ENCODE results near the gene CLDN19.
"Not testable (repeated sequence)": the region's sequence is repeated elsewhere in the genome, so short reads cannot be mapped to it uniquely, and the experiment has no call there.

CLDN19 gene

GRCh38 chr1:42737986-42738677 lies 1.9 kb downstream of the CLDN19 start:
- no peak for DNase-seq (ENCODE audit: low spot score)

- no peak for DNase-seq (ENCODE audit: low spot score)
These were observed 2.8 kb downstream of the CLDN19 start for GRCh38 chr1:42737257-42737656.

GRCh38 chr1:42736571-42737200 lies 3.4 kb downstream of the CLDN19 start:
- no peak for DNase-seq (ENCODE audit: low spot score)

GRCh38 chr1:42736152-42736551 lies 3.9 kb downstream of the CLDN19 start:
- DNase-seq (ENCODE audit: low spot score), result peak; percentile 9

GRCh38 chr1:42735477-42736105 lies 4.4 kb downstream of the CLDN19 start:
- DNase-seq (ENCODE audit: low spot score), result no peak

GRCh38 chr1:42735056-42735455 lies 5.0 kb downstream of the CLDN19 start:
- DNase-seq (ENCODE audit: low spot score), result no peak

- no peak for DNase-seq (ENCODE audit: low spot score)
These were observed 5.6 kb downstream of the CLDN19 start for GRCh38 chr1:42734201-42735035.

GRCh38 chr1:42733415-42734200 lies 6.4 kb downstream of the CLDN19 start:
- DNase-seq (ENCODE audit: low spot score), result no peak

GRCh38 chr1:42732126-42732680 lies 7.8 kb downstream of the CLDN19 start:
- no peak for DNase-seq (ENCODE audit: low spot score)

- no peak for DNase-seq (ENCODE audit: low spot score)
These were observed 8.5 kb downstream of the CLDN19 start for GRCh38 chr1:42731585-42731984.

GRCh38 chr1:42730988-42731387 lies 9.0 kb downstream of the CLDN19 start:
- peak; percentile 61 for DNase-seq (ENCODE audit: low spot score)

GRCh38 chr1:42730002-42730401 lies 10.0 kb downstream of the CLDN19 start:
- no peak for DNase-seq (ENCODE audit: low spot score)

GRCh38 chr1:42725820-42726219 lies 14.2 kb downstream of the CLDN19 start:
- DNase-seq (ENCODE audit: low spot score), result not testable (repeated sequence)

GRCh38 chr1:42723511-42723910 lies 16.5 kb downstream of the CLDN19 start:
- DNase-seq (ENCODE audit: low spot score), result no peak

- DNase-seq (ENCODE audit: low spot score), result not testable (repeated sequence)
These were observed 17.6 kb downstream of the CLDN19 start for GRCh38 chr1:42722403-42722802.

GRCh38 chr1:42721926-42722325 lies 18.1 kb downstream of the CLDN19 start:
- no peak for DNase-seq (ENCODE audit: low spot score)

GRCh38 chr1:42720868-42721267 lies 19.2 kb downstream of the CLDN19 start:
- no peak for DNase-seq (ENCODE audit: low spot score)

GRCh38 chr1:42714441-42714840 lies 25.6 kb downstream of the CLDN19 start:
- not testable (repeated sequence) for DNase-seq (ENCODE audit: low spot score)

- no peak for DNase-seq (ENCODE audit: low spot score)
These were observed 26.7 kb downstream of the CLDN19 start for GRCh38 chr1:42713293-42713692.

GRCh38 chr1:42712808-42713207 lies 27.2 kb downstream of the CLDN19 start:
- not testable (repeated sequence) for DNase-seq (ENCODE audit: low spot score)

- no peak for DNase-seq (ENCODE audit: low spot score)
These were observed 36.1 kb downstream of the CLDN19 start for GRCh38 chr1:42703888-42704464.

All from RKO (cell line).